ENCODE measurements around the gene MORN1.

Gene MORN1

DNA sequence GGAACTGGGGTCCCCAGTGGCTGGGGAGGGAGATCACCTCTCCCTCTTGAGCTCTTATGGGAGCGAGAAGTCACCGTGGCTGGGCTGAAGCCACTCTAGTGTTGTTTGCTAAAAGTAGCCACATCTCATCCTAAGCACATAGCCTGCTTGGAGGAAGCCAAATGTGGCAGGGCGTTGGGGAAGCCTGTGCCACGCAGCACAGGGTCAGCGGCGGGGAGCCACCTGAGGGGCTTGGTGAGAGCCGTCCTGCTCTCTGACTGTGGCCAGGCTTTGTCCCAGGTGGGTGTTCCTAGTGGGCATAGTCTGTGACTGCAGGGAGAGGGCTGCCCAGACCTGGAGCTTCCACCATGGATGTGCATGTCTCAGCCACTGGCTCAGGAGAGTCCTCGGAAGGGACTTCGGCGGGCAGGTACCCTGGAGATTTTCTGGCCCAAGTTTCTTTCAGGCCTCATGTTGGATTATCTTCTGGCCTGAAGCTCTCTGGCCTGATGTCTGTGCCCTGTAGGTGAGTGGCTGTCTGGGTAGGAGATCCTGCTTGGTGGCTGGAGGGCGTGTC is 38.9 kb downstream of the MORN1 start:
- no peak for DNase-seq (ENCODE audit: low read depth, low spot score)

GRCh38 chr1:2351723-2352122 is 39.6 kb downstream of the MORN1 start:
- DNase-seq (ENCODE audit: low read depth, low spot score) = no peak

DNA sequence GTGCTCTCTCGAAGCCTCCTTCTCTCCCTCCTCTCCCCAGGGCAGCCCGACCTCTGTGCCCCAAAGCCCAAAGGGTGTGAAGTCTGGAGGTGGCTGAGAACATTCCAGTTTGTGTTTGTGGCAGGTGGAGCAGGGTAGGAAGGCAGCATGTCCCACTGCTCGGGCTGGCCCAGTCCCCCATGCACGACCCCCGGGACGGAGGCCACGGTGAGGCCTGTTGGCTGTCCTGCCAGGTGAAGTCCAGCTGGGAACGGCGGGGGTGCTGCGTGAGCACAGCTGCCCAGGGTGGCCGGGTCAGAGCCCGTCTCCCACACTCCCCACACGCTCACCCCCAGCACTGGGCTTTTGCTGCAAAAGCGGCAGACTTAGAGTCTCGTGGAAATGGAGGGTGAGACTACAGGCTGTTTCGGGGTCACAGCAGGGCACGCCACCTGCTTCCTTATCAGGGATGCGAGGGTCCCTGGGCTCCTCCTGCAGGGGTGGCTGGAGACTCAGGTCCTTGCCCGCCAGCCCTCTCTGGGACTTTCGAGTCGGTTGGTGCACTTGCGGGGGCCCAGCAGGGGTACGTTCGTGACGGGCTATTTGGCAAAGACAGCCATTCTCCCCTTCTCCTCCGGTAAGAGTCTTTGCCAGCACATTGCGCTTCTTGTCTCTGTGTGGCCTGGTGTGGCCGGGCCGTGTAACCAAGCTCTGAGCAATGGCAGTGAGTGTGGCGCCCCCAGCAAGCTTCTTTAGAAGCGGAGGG is 40.3 kb downstream of the MORN1 start:
- DNase-seq (ENCODE audit: low read depth, low spot score) = no peak

- DNase-seq (ENCODE audit: low read depth, low spot score) = no peak
Measured at GRCh38 chr1:2350501-2350900, 40.9 kb downstream of the MORN1 start.

DNA sequence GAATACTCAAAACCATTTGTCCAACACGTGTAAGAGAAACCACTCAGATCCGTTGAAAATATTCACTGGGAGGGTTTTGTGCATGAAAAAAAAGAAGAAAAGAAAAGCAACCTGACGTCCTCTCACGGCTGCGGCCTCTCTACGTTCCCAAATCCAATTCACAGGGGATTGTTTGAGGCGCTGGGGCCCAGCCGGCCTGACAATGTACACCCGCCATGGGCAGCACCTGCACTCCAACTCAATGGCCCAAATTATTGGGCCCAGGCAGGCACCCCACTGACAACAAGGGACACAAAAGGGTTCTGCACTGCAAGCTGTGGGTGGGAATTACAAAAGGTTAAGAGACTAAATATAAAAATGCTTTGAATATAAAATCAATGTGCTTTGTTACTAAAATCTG is 41.5 kb downstream of the MORN1 start:
- DNase-seq (ENCODE audit: low read depth, low spot score) = no peak

GRCh38 chr1:2348346-2349325 is 42.7 kb downstream of the MORN1 start:
- DNase-seq (ENCODE audit: low read depth, low spot score) = no peak

GRCh38 chr1:2347896-2348295 is 43.5 kb downstream of the MORN1 start:
- no peak for DNase-seq (ENCODE audit: low read depth, low spot score)

- DNase-seq (ENCODE audit: low read depth, low spot score) = no peak
Measured at GRCh38 chr1:2347409-2347785, 44.0 kb downstream of the MORN1 start.

DNA sequence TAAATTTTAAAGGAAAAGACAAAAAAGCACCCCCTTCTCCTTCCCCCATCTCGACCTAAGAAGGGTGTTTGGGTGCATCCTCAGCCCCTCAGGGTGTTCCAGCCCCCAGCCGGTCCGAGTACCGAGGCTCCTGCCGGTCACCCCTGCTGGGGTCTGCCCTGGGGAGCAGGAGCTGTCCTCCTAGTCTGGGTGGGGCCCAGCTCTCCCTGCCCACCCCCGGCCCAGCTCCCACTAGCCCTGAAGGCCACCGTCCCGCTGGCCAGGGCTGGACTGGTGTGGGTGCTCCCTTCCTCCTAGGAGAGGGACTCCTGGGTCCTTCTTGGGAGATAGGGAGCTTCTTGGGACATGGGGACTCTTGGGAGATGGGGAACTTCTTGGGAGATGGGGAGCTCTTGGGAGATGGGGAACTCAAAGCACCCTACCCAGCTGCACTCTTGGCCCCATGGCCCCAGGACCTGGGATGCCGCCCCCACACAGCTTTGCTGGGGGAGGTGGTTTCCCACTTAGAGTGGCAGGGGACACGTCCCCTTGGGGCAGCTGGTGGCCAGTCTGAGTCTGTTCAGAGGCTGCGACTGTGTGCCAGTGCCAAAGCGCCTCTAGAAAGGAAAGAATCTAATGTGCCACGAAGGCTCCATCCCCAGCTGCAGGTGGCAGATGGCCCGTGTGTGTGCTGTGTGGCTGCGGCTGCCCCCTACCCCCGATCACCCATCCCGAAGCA is 44.5 kb downstream of the MORN1 start:
- DNase-seq (ENCODE audit: low read depth, low spot score) = no peak

- no peak for DNase-seq (ENCODE audit: low read depth, low spot score)
Measured at GRCh38 chr1:2345297-2346075, 45.9 kb downstream of the MORN1 start.

GRCh38 chr1:2344744-2345296 is 46.5 kb downstream of the MORN1 start:
- DNase-seq (ENCODE audit: low read depth, low spot score) = no peak

DNA sequence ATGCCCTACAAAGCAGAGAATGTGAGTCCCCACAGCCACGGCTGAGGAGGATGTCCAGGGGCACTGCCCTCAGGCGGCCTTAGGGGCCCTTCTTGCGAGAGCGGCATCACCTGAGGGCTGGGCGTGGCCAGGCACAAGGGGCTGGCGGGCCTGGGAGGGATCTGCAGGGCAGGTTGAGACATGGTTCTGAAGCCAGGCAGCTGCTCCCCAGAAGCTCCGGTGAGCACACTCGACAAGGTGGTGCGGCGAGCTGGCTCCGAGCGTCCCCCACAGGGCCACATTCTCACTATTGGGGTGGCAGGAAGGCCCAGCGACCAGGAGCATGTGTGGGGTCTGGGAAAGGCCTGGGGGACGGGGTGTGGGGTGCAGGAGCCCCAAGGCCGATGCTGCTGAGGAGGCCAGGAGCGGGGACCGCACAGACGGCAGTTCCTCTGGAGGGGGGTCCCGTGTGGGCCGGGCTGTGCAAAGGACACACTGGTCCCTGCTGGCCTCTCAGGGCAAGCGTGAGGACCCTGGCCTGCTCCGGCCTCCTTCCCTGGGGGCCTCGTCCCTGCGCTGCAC is 47.2 kb downstream of the MORN1 start:
- no peak for DNase-seq (ENCODE audit: low read depth, low spot score)

DNA sequence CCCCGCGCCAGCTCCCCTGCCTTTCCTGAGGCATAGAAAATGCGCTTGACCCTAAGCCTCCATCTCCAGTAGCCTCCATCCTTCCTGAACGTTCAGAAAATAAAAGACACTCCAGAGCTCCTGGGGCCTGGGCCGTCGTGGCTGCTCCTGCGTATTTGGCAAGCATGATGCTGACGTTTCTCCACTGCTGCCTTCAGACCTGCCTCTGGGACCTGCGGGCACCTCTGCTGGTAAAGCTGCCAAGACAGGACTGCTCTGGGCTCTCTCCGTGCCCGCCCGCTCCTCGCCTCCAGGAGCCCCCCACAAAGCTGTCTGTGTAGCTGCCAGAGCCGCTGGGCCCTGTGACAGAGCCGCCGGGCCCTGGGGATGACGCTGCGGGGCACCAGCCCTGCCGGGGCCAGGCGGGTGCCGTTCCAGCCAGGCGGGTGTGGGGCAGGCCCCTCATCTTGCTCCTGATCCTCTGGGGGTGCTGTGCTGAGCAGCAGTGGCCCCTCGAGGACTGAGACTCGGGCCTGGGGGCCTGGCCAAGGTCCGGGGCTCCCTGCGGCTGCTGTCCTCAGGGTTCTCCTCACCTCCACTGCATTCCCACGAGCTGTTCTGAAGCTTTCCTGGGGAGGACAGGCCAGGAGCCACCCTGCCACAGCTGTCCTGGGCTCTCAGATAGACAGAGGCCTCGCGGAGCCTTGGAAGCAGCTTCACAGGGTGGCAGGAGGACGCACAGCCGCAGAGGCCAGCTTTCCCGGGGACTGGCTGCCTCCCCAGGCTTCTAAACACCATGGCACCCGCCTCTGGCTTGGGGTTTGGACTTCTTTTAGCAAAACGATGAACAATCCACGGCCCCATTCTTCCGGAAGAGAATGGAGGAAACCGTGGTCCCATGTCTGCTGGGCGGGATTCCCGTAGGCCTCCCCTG is 48.1 kb downstream of the MORN1 start:
- DNase-seq (ENCODE audit: low read depth, low spot score) = no peak

DNA sequence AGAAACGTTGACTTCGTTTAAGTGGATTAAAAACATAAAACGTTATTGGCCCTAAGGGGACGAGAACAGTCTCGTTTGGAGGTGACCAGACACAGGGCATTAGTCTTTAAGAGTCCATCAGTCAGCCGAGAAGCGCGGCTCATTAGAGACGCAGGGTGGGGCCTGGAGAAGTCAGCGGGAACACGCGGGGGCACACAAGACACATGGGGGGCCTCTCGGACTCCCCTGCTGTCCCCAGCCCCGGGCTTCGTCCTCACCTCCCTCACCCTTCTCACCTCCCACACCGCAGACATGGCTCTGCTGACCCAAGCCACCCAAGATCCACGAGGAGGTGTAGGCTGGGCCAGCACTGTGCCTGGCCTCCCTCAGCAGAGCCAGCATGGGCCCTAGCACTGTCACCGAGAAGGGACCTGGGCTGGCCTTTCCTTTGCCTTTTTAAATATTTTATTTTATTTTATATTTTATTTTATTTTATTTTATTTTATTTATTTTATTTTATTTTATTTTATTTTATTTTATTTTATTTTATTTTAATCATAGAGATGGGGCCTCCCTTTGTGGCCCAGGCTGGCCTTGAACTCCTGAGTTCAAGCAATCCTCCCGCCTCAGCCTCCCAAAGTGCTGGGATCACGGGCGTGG is 48.9 kb downstream of the MORN1 start:
- DNase-seq (ENCODE audit: low read depth, low spot score) = no peak

DNA sequence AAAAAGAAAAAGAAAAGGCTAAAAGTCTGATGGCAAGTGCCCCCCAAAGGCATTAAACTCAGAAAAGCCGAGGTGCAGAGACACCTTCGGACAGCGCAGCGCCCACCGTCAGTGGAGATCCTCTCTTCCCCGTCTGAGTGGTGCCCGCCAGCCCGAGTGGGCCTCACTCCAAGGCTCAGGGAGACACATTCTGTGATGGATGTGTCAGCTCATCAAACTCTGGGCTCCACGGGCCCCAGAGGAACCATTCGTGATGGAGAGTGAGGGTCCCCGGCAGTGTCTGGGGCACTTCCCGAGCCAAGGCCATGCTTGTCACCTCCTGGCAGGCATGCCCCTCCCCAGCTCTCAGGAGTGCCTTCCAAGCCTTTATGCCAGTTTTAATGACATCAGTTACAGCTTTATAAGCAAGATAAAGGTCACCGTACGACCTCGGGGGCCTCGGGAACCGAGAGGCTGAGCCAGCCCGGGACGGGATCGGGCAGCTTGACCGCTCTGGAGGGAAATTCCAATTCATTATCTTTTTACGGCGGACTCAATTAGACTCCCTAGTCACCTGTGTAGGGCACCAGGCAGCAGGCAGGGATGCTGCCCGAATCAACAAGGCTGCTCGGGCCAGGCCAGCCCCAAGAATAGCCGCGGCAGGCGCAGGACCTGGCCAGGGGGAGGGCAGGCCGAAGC is 49.5 kb downstream of the MORN1 start:
- no peak for DNase-seq (ENCODE audit: low read depth, low spot score)

DNA sequence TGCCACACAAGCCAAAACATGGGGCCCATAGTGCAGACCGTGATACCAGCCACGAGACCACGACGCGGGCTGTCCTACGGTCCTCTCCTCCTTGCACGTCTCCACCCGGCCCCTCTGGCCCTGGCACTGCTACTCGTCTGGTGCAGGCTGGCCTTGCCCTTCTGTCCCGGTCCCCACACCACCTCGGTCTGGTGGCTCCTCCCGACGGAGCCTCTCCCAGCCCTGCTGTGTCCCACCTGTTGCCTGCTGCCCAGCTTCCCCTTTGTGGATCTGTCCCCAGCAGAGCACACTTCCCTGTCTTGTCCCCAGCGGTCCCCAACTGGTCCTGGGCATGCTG is 50.5 kb downstream of the MORN1 start:
- DNase-seq (ENCODE audit: low read depth, low spot score) = no peak

DNA sequence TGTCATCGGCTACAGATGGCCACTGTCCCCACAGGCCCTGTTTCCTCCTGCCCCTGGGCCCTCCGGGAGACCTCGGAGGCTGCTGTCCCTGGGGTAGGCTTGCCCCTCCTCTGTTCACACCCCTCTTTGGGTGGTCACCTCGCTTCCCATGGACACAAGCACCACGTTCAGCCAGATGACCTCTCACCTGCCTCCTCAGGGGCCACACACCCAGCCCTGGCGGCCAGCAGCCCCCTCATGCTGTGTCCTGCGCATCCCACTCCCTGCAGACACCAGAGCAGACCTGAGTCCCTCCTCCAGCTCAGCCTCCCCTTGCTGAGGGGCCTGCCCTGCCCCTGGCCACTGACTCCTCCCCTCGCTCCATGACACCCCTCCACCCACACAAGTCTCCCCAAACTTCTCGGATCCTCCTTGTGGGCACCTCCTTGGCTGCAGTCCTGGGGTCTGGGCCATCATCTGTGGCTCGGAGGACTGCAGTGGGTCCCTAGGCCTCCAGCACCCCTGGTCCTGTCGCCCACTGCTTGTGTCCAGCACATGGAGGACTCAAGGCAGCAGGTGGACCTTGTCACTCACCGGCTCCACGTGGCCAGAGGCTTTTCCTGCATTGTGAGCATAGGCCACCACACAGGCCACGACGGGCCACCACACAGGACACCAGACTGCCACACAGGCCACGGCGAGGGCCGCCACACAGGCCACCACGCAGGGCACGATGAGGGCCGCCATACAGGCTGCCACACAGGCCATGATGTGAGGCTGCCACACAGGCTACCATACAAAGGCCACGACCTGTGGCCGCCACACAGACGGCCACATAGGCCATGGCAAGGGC is 51.1 kb downstream of the MORN1 start:
- no peak for DNase-seq (ENCODE audit: low read depth, low spot score)

Data from brain pericyte (primary cell).